Muscle of arm (tissue), 12 donors: ENCODE data around the gene SPACA9. TPM values are rescaled to one million over a fixed set of nuclear protein-coding genes. Genes with fewer than 3 reads are reported as not detected.
A peak's percentile ranks its signal among the peaks of the same experiment; 100 is the strongest.

ENCODE experiments used
- DNase-seq: peaks from one replicate; pipeline ENCODE4 v3.0.0-alpha.2; 2013
- polyA plus RNA-seq, 12 donors: library from polyadenylated mRNA; unstranded; fragments of 120-200 nt; gene quantifications; one replicate each; pipeline ENCODE4 v1.2.1, GENCODE V29; 2013; ENCODE audit not compliant: insufficient read length in 12 of 12

SPACA9 gene
- polyA plus RNA-seq, 12 donors: 1.6 to 6.5 (median 3.1) TPM; not detected in 1

DNA sequence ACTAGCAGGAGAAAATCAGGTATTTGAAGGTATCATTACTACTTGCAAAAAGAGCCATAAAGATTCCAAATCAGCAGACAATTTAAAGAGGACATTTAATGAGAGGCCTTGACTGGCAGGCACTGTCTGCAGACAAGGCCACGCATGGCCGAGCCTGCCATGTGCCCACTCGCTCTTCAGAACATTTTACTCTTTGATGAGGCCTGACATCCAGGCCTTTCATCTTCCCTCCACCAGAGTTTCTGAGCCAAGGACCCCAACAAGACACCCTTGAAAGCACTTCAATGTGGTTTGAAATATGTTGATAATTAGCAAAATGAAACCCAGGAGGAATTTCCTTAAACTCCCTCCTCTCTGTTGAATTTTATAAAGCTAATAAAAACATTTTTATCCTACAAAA lies 17.0 kb upstream of the SPACA9 start:
- DNase-seq: no peak

GRCh38 chr9:132862533-132862932 lies 16.2 kb upstream of the SPACA9 start:
- DNase-seq: no peak

GRCh38 chr9:132863096-132863495 lies 15.6 kb upstream of the SPACA9 start:
- no peak for DNase-seq

- DNase-seq: no peak
These were observed 14.4 kb upstream of the SPACA9 start for GRCh38 chr9:132864277-132864676.

DNA sequence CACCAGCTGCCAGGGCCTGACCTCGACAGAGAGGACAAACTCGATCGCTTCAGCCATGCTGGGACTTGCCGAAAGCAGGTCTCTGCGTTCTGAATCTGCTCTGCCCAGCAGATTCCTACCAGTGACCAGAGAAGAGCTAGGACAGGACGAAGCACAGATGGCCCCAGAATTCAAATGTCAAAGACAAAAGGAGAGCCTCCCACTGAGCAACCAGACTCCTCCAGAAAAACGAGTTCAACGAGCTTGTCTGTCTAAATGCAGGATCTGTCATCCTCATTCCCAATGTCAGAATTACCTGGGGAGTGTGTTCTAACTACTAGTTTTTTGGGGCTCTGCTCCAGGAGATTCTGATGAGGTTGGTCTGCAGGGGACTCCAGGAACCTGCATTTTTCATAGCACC lies 14.0 kb upstream of the SPACA9 start:
- DNase-seq: no peak

- no peak for DNase-seq
These were observed 11.8 kb upstream of the SPACA9 start for GRCh38 chr9:132866898-132867297.

DNA sequence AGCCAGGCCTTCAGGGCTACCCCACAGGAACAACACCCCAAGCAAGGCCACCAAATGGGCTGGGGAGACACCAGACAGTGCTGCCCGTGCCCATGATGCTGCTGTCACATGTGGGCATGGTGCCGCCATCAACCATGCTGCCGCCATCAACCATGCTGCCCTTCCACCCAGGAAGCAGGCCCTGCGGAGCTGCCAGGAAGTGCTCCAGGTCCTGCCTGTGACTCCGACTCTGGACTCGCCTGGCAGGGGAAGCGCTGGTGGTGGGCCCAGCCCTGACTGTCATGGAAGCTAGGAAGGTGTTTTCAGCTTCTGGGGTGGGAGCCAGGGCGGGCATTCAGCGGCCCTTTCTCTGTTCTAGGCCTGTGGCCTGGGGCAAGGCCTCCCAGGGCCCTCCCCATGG lies 9.4 kb upstream of the SPACA9 start:
- no peak for DNase-seq

GRCh38 chr9:132873403-132873802 lies 5.3 kb upstream of the SPACA9 start:
- no peak for DNase-seq

DNA sequence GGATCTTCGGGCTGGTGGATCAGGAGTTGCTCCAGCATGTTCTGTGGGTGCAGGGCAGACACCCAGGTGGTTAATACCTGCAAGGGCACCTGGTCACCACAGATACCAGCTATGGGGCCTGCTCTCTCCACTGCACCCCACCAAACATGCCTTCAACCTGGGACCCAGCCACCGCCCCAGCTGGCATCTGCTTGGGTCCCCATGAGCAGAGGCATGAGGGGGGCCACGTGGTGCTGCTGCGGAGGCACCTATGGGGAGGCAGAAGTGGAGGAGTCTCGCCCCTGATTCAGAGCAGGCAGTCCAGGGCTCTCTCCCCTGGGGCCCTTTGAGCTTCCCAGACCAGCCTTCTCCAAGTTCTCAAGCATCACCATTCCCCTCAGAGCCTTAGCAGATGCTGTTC lies 3.5 kb upstream of the SPACA9 start:
- no peak for DNase-seq

- DNase-seq: no peak
These were observed 1.8 kb upstream of the SPACA9 start for GRCh38 chr9:132876849-132877248.

DNA sequence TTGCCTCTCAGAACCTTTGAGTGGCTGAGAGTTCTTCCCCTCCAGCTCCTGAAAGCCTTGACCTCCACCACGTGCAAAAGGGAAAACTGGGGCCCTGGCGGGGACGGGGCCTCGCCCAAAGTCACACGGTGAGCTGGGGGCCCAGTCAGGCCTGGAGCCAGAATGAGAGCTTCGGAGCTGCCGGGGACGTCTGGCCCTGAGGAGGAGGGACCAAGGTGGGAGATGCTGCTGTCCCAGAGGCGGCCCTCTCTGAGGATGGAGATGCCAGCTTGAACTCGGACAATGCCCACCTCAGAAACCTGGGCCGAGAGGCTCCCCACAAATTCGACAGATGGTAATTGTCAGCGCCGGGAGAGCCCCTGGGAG lies 1.3 kb upstream of the SPACA9 start:
- DNase-seq: no peak

DNA sequence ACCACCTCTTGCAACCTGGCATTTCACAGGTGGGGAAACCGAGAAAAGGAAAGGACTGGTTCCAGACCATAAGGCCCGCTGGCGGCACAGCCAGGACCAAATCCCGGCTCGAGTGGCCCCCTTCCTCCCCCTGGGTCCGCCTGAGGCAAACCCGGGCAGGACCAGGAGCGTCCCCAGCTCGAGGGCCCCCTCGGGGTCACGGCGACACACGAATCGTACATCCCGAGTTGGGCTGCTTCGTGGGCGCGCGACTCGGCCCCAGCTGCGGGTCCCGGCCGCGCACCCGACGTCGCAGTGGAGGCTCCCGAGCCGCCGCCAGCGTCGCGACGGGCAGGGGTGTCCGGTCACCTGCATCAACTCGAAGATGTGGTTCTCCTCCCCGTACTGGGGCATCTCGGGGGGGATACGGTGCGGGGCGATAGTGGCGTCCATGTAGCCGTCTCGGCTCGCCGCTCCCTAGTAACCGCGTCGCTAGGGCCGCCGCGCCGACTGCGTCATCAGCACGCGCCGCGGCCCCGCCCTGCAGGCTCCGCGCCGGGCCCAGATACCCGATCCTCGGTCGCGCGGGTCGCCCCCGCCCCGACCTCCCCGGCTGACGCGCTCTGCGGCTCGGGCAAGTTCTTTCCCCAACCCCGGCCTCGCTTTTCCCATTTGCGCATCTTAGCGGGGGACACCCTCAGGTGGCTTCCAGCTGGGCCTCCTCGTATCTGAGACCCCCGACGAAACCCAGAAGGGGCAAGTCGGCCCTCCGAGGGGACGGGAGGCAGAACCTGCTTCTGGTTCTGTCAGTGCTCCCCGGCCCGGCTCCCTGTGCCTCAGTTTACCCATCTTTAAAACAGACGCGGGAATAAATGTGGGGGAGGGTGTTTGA lies 639 bp upstream of the SPACA9 start, which contains the start of gene AK8:
Gene AK8 (minus strand): TSS at position 461 of the 871 bp plus-strand sequence. CDS start 29 bp downstream, at position 432.
- peak; percentile 82 for DNase-seq

- no peak for DNase-seq
These were observed 992 bp downstream of the SPACA9 start for GRCh38 chr9:132879457-132880323.

- DNase-seq: no peak
These were observed 1.6 kb downstream of the SPACA9 start for GRCh38 chr9:132880324-132880661.

DNA sequence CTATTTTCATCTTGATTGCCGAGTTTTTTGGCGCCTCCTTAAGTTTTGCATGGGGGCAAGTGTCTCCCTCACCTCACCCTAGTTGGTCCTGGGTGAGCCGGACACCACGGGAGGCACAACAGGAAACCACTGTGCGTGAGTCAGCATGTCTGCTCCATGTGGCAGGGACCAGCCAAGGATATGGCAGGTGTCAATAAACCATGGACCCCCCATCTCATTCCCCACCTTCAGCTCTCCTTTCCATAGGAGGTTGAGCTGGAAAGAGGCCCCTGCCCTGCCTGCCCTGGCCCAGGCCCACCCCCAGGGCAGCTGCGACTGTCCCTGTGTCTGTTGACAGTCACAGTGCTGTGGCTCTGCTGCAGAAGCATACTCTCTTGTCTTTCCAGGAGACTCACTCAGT lies 3.1 kb downstream of the SPACA9 start:
- no peak for DNase-seq

DNA sequence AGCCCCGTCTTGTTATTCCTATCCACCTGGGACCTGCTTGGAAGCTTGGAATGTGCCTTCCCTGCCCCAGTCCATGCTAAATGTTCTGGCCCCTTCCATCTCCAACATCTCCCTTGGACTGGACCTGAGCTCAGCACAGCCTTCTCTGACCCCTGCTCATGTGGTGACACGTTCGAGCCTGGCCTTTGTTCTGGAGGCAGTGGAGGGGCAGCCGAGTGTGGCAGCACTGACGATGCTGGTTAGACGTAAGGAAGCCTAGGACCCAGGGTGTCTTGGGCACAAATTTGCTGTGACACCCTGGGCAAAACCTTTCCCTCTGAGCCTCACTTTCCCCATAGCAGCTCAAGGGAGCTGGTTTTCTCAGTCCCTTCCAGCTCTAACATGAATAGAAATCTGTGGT lies 3.9 kb downstream of the SPACA9 start:
- DNase-seq: no peak

DNA sequence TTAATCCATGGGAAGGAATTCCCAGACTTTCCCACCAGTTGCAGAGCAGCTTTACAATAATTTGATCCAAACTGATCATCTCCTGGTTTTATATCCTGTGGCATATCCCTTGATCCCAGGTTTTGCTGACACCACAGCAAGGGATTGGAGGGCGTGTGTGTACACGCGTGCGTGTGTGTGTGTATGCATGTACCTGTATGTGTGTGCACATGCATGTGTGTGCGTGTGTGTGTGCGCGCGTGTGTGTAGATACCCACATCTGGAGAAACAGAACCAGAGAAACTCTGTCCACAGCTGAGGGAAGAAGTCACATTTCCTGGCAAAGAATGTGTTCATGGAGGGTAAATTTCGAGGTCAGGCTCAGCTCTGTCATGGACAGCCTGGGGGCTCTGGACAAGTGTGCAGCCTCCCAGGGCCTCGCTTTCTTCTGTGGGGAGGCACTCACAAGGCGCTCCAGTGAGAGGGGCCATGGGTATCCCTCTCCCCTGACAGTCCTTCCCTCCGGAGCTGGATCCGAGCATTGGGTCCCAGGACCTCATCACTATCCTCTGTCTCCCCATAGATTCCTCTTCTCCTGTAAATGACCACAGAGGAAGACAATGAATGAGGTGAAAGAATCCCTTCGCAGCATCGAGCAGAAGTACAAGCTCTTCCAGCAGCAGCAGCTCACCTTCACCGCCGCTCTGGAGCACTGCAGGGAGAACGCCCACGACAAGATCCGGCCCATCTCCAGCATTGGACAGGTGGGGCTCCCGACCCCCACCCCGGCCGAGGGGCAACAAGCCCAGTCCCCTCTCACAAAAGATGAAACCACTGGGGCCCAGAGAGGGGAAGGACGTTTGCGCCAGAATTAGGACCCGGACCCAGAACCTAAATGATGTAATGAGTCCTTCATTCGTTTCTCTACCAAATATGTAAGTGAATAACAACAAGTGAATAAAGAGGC lies 4.9 kb downstream of the SPACA9 start:
- no peak for DNase-seq

GRCh38 chr9:132885720-132886333 lies 7.1 kb downstream of the SPACA9 start:
- no peak for DNase-seq

DNA sequence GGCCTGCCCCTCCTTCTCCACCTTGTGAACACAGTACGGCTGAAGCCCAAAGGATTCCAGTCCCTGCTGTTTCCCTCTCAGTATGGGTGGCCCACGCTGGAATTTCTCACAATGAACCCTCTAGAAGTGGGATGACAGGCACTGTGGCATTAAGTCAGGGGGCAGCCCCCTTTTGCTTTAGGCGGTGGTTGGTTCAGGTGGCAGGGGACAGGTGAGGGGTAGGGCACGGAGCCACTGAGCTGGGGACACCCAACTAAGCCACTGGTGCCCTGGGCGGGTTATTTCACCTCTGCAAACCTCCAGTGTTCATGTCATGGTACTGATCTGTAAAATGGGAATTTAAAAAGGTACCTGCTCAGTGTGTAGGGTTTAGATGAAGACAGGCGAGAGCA lies 7.6 kb downstream of the SPACA9 start:
- DNase-seq: no peak

DNA sequence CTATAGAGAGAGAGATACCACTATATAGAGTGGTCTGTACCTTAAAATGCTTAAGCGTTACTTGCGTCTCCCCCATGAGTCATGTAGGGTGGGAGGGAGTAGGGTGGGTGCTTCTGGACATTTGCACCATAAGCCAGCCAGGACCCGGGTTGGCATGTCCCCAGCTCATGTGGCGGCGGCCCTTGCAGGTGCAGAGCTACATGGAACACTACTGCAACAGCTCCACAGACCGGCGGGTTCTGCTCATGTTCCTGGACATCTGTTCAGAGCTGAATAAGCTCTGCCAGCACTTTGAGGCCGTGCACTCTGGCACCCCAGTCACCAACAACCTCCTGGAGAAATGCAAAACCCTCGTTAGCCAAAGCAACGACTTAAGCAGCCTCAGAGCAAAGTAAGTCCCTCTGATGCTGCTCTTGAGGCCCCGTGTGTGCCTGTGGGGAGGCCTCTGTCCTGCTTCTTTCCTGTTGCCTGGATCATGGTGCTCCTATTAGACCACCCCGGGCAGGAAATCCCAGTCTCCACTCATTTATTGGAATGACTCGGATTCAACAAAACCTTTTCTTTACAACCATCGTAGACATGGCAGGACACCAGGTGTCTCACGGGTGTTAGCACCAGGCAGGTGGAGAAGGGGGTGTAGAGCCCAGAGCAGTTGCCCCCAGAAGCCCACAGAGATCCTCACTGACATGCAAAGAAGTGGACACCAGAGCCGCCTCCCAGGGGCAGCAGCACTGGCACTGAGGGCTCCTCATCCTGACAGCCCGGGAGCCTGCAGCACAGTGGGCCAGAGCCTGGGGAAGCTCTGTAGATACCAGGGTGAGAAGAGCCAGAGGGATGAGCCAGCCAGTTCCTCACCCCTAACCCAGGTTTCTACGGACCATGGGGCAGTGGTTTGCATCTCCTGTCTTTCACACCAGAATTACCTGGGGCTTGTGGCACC lies 8.8 kb downstream of the SPACA9 start:
- no peak for DNase-seq
